ENCODE measurements around the gene TCEANC2. TPM values are rescaled to one million over a fixed set of nuclear protein-coding genes. Genes with fewer than 3 reads are reported as not detected.

The TCEANC2 gene
- total and polyA plus RNA-seq, 8 donors, result 1.1 to 3.8 (median 1.8) TPM

DNA sequence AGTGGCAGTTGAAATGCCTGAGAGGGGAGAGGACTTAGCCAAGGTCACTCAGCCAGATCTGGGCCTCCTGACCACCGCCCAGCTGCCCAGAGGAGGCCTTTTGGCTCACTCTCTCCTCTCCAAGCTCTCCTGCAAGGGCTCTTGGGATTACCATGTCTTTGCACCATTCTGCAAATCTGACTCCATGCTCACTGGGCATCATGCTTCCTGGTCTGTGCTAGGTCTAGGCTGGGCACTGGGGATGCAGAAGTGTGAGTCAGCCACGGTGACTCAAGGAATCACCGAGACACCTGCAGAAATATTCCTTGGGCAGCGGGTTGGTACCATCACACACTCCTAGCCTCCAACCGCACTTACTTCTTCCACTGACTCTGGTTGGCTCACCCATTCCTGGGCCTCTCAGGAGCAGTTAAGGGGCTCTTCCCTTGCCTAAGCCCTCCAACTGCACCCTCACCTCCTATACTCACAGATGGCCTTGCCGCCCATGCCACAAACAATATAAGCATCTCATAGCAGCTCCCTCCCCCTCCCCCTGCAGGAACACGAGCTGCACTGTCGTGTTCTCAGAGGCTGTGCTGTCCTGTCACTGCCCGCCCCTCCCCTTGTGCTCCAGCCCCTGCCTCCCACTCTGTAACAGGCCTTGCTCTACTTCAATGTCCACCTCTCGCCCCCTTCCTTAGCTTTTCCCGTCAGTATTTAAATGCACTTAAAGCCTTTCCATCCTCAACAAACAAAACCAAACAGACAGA, 64.6 kb downstream of the TCEANC2 start:
- Histone ChIP-seq H3K9me3 (no peaks in the 10 kb centered on the region), H3K36me3 (no peaks in the 10 kb centered on the region), H3K27me3 (no peaks in the 10 kb centered on the region), H3K4me1 (peaks cover 0 to 5% (median 0%) of the 10 kb centered on the region in 3 donors), H3K4me3 (no peak overlapping the region), H3K27ac (no peak overlapping the region)
- DNase-seq (no peak), FAIRE-seq (no peak), ATAC-seq (no peak)
- WGBS, 2 donors, result 86 to 90% methylated on average over 11 of the region's 11 CpGs
- intact Hi-C loops (cut with DNase I), result loop anchor here in 2 of 3 donors (10.0 kb wide), 1 partner anchor 377 kb away; no protein-coding TSS in a partner anchor
- TF ChIP-seq, protein P1, sequence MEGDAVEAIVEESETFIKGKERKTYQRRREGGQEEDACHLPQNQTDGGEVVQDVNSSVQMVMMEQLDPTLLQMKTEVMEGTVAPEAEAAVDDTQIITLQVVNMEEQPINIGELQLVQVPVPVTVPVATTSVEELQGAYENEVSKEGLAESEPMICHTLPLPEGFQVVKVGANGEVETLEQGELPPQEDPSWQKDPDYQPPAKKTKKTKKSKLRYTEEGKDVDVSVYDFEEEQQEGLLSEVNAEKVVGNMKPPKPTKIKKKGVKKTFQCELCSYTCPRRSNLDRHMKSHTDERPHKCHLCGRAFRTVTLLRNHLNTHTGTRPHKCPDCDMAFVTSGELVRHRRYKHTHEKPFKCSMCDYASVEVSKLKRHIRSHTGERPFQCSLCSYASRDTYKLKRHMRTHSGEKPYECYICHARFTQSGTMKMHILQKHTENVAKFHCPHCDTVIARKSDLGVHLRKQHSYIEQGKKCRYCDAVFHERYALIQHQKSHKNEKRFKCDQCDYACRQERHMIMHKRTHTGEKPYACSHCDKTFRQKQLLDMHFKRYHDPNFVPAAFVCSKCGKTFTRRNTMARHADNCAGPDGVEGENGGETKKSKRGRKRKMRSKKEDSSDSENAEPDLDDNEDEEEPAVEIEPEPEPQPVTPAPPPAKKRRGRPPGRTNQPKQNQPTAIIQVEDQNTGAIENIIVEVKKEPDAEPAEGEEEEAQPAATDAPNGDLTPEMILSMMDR (IDR thresholded peaks at IDR 0.05), result no peak

DNA sequence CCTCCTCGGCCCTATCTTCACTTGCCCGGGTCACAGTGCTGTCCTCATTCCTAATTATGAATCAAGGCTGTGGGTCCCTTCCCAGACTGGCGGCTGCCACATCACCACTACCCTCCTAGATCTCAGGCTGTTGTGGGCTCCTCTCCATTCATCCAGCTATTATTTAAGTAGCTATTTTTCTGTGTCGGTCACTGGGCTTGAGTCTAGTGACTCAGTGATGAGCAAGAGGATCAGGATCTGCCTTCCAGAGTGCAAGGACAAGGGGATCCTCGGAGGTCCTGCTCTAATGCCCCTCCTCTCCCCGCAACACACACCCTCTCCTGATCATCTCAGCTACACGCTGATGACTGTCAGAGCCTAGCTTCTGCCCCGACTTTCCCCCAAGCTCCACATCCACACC, 65.3 kb downstream of the TCEANC2 start:
- no peaks in the 10 kb centered on the region for H3K27me3 ChIP-seq
- intact Hi-C loops (cut with DNase I), result loop anchor here in 2 of 3 donors (10.0 kb wide), 1 partner anchor 376 kb away; no protein-coding TSS in a partner anchor
- WGBS, 2 donors, result 76 to 80% methylated on average over 8 of the region's 8 CpGs
- TF ChIP-seq, protein P1 (IDR thresholded peaks at IDR 0.05), result no peak
- FAIRE-seq, result no peak
- DNase-seq, result no peak
- no peak for ATAC-seq
- no peak overlapping the region for H3K27ac ChIP-seq
- H3K4me3 ChIP-seq, result no peak overlapping the region
- H3K36me3 ChIP-seq, result no peaks in the 10 kb centered on the region
- H3K4me1 ChIP-seq, result peaks cover 0 to 6% (median 0%) of the 10 kb centered on the region in 3 donors
- no peaks in the 10 kb centered on the region for H3K9me3 ChIP-seq

DNA sequence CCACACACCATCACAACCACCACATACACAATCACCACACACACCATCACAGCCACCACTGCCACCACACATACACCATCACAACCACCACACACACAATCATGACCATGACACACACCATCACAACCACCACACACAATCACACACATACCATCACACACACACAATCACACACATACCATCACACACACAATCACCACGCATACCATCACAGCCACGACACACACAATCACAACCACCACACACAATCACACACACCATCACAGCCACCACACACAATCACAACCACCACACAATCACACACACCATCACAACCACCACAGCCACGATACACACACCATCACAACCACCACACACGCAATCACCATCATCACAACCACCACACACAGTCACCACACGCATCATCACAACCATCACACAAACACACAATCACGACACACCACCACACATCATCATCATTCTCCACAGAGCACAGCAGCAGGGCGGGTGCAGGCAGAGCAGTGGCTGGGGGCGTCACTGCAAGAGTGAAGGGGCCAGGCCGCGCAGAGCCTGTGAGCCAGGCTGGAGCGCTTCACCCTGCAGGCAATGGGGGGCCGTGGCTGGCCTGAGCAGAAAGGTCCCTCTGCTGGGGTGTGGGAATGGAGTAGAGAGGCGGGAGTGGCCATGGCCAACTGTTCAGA, 66.8 kb downstream of the TCEANC2 start:
- H3K4me1 ChIP-seq, result peaks cover 0 to 21% (median 0%) of the 10 kb centered on the region in 3 donors
- no peaks in the 10 kb centered on the region for H3K9me3 ChIP-seq
- ATAC-seq (no peak), DNase-seq (no peak), FAIRE-seq (no peak)
- H3K4me3 ChIP-seq, result no peak overlapping the region
- H3K27me3 ChIP-seq, result no peaks in the 10 kb centered on the region
- TF ChIP-seq, protein P1 (IDR thresholded peaks at IDR 0.05), result no peak
- no peak overlapping the region for H3K27ac ChIP-seq
- H3K36me3 ChIP-seq, result no peaks in the 10 kb centered on the region
- intact Hi-C loops (cut with DNase I), result loop anchor here in 1 of 3 donors (5.0 to 10.0 kb wide), 2 partner anchors 285 to 372 kb away; partner anchors contain the start of gene SSBP3
- 81 to 88% methylated on average over 13 of the region's 13 CpGs for WGBS, 2 donors

DNA sequence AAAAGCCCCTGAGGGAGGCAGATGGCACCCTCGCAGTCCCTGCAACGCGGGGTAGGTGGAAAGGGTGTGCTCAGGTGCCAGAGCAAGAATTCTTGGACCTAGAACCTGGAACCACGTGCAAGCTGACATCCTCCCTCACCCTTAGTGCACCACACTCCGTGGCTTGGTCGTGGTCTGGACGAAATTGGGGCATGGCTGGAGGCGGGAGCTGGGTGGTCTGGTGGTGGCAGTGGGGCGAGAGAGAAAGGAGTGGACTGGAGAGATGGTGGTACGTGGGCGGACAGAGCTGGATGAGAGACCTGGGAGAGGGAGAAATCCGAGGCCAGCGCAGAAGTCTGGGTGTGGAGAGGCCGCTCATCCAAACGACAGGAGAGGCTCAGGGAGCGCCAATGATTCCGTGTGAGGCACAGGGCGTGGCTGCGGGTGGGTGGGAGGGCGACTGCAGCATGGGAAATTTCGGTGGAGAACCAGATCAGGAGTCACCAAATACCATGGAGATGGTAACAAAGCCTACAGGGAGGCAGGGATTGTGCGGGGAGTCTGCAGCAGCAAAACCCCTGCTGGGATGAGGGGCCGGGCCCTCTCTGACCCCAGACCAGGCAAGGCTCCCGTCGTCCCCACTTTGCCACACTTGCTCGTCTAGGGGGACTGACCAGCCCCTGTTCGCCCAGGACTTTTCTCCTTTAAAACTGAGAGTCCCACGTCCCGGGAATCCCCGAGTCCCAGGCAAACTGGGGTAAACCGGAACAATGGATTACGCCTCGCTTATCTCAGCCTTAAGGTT, 67.5 kb downstream of the TCEANC2 start:
- TF ChIP-seq, protein P1 (IDR thresholded peaks at IDR 0.05), result no peak
- 53% methylated on average over 28 to 33 of the region's 33 CpGs for WGBS, 2 donors
- ATAC-seq (no peak), FAIRE-seq (no peak), DNase-seq (no peak)
- Histone ChIP-seq H3K27me3 (no peaks in the 10 kb centered on the region), H3K4me3 (peak overlapping the region in 2 of 4 donors; percentile 10 to 33), H3K36me3 (no peaks in the 10 kb centered on the region), H3K4me1 (peaks cover under 1 to 28% (median 6%) of the 10 kb centered on the region in 3 donors), H3K27ac (peak overlapping the region in 2 of 4 donors; percentile 39 to 44), H3K9me3 (no peaks in the 10 kb centered on the region)
- intact Hi-C loops (cut with DNase I), result loop anchor here in 1 of 3 donors (5.0 to 10.0 kb wide), 2 partner anchors 284 to 371 kb away; partner anchors contain the start of gene SSBP3
